ENCODE measurements around the gene ZNF473.

DNA sequence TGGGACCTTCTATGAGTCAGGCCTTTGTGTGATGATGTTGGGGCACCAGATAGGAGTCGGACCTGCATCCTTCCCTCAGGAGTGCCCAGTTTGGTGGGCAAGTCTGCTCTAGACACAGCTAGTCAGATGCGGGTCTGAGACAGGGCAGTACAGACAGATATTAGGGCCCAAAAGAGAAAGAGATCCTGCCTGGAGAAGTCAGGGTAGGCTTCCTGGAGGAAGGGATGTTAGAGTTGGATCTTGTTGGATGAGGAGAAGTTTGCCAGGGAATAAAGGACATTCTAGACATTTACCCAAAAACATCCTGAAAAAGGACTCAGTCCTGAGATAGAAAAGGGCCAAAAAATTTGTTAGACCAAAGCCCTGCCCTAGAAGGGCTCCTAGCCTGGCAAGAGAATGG lies 17.9 kb upstream of the ZNF473 start:
- TF ChIP-seq, protein P1, sequence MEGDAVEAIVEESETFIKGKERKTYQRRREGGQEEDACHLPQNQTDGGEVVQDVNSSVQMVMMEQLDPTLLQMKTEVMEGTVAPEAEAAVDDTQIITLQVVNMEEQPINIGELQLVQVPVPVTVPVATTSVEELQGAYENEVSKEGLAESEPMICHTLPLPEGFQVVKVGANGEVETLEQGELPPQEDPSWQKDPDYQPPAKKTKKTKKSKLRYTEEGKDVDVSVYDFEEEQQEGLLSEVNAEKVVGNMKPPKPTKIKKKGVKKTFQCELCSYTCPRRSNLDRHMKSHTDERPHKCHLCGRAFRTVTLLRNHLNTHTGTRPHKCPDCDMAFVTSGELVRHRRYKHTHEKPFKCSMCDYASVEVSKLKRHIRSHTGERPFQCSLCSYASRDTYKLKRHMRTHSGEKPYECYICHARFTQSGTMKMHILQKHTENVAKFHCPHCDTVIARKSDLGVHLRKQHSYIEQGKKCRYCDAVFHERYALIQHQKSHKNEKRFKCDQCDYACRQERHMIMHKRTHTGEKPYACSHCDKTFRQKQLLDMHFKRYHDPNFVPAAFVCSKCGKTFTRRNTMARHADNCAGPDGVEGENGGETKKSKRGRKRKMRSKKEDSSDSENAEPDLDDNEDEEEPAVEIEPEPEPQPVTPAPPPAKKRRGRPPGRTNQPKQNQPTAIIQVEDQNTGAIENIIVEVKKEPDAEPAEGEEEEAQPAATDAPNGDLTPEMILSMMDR (IDR thresholded peaks at IDR 0.05), result no peak
- TF ChIP-seq, protein P2, sequence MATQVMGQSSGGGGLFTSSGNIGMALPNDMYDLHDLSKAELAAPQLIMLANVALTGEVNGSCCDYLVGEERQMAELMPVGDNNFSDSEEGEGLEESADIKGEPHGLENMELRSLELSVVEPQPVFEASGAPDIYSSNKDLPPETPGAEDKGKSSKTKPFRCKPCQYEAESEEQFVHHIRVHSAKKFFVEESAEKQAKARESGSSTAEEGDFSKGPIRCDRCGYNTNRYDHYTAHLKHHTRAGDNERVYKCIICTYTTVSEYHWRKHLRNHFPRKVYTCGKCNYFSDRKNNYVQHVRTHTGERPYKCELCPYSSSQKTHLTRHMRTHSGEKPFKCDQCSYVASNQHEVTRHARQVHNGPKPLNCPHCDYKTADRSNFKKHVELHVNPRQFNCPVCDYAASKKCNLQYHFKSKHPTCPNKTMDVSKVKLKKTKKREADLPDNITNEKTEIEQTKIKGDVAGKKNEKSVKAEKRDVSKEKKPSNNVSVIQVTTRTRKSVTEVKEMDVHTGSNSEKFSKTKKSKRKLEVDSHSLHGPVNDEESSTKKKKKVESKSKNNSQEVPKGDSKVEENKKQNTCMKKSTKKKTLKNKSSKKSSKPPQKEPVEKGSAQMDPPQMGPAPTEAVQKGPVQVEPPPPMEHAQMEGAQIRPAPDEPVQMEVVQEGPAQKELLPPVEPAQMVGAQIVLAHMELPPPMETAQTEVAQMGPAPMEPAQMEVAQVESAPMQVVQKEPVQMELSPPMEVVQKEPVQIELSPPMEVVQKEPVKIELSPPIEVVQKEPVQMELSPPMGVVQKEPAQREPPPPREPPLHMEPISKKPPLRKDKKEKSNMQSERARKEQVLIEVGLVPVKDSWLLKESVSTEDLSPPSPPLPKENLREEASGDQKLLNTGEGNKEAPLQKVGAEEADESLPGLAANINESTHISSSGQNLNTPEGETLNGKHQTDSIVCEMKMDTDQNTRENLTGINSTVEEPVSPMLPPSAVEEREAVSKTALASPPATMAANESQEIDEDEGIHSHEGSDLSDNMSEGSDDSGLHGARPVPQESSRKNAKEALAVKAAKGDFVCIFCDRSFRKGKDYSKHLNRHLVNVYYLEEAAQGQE (IDR thresholded peaks at IDR 0.05; ENCODE audit: insufficient read depth in 1 of 2, low read depth in 2 of 2, low read length in 1 of 2), result no peak

Data from Panc1 (cell line).